Brain microvascular endothelial cell (primary cell): ENCODE results near the gene IFT43.

Source experiments
- DNase-seq: peaks from one replicate; pipeline ENCODE4 v3.0.0-alpha.2; 2020
- H3K27ac ChIP-seq: fragments of 250-450 bp; sonication (Bioruptor Pico); 2 replicates; pipeline ENCODE4 v1.5.1; 2020; ENCODE audit warnings: mild to moderate bottlenecking, moderate library complexity
- H3K27me3 ChIP-seq: fragments of 250-450 bp; sonication (Bioruptor Pico); replicated peaks from 2 replicates; pipeline ENCODE4 v1.5.1; 2020; ENCODE audit warnings: mild to moderate bottlenecking
- H3K36me3 ChIP-seq: fragments of 250-450 bp; sonication (Bioruptor Pico); replicated peaks from 2 replicates; pipeline ENCODE4 v1.5.1; 2020; ENCODE audit warnings: mild to moderate bottlenecking
- H3K4me3 ChIP-seq: 2 replicates; pipeline ENCODE4 v1.5.1; 2011; ENCODE audit warnings: low read depth, mild to moderate bottlenecking, control low read depth, low read length, moderate library complexity
- in situ Hi-C: cut with HindIII; loops from 2 replicates; pipeline ENCODE4 v1.10.0; 2017; ENCODE audit warnings: low sequenced_read_pairs, low pct_ligation_motif_present
- TF ChIP-seq, protein P1 (sequence below): IDR thresholded peaks from 2 replicates; pipeline ENCODE4 v1.5.1; 2011; ENCODE audit warnings: low read depth, mild to moderate bottlenecking, moderate library complexity, low read length, control low read depth, inconsistent platforms; ENCODE audit errors: missing control alignments

IFT43 gene

DNA sequence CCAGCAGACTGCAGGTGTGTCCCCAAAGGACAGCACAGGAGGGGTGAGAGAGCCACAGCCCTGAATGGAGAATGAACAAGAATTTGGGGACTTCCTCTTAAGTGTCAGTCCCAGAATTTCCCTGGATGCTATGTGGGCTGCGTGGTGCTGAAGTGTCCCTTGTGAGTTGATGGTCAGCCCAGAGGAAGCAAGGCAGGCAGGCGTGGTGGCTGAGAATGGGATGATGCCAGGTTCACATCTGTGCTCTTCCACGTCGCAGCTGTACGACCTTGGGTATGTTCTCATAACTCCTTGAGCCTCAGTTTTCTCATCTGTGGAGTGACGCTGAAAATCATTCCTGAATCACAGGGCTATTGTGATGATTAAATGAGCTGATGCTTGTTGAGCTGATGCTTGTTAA lies 104.0 kb downstream of the IFT43 start:
- H3K27me3 ChIP-seq = peaks cover 3% of the 10 kb centered on the region
- in situ Hi-C loops = no loop called here

DNA sequence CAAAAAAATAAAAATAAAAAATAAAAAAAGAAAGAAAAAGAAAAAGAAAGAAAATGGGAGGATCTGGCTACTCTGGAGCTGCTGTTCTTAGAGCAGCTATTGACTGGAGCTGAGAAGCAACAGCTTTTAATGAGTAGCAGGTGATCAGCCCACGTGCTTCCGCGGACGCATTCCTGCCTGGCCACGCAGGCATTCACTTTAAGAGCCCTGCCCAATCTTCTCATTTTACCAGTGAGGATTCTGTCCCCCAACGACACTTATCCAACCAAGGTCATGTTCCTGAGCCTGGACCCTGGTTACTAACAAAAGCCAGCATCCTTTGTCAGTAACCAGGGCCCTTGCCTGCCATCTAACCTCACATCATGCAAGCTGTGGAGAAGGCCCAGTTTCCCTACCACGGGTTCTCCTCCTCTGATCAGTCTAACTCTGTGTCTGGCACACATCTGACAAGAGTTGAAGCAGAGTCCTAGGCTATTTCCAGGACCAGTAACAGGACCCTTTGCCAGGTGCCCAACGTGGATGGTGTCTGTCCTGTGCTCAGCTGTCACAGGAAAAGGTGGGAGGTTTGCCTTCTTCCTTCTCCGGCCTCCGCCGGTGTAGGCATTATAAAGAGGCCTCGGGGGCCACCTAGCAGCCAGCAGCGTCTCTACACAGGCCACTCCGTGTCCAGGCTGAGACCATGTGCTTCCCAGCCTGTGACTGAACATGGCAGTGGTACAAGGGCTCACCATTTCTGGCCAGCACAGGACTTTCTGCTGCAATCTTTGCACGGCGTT lies 105.2 kb downstream of the IFT43 start:
- Histone ChIP-seq H3K36me3 (no peaks in the 10 kb centered on the region), H3K27ac (no peak overlapping the region), H3K4me3 (no peak overlapping the region), H3K27me3 (peaks cover 3% of the 10 kb centered on the region)
- DNase-seq = no peak
- in situ Hi-C loops = no loop called here
- TF ChIP-seq, protein P1, sequence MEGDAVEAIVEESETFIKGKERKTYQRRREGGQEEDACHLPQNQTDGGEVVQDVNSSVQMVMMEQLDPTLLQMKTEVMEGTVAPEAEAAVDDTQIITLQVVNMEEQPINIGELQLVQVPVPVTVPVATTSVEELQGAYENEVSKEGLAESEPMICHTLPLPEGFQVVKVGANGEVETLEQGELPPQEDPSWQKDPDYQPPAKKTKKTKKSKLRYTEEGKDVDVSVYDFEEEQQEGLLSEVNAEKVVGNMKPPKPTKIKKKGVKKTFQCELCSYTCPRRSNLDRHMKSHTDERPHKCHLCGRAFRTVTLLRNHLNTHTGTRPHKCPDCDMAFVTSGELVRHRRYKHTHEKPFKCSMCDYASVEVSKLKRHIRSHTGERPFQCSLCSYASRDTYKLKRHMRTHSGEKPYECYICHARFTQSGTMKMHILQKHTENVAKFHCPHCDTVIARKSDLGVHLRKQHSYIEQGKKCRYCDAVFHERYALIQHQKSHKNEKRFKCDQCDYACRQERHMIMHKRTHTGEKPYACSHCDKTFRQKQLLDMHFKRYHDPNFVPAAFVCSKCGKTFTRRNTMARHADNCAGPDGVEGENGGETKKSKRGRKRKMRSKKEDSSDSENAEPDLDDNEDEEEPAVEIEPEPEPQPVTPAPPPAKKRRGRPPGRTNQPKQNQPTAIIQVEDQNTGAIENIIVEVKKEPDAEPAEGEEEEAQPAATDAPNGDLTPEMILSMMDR = peak; percentile 33

More for the DNA sequence above, 104.0 kb downstream of the IFT43 start:
- H3K27ac ChIP-seq = no peak overlapping the region
- no peak overlapping the region for H3K4me3 ChIP-seq
- no peak for DNase-seq
- H3K36me3 ChIP-seq = no peaks in the 10 kb centered on the region
- TF ChIP-seq, protein P1 = no peak

- Histone ChIP-seq H3K27ac (no peak overlapping the region), H3K36me3 (no peaks in the 10 kb centered on the region), H3K27me3 (peaks cover 3% of the 10 kb centered on the region), H3K4me3 (no peak overlapping the region)
- no peak for DNase-seq
- in situ Hi-C loops = no loop called here
- TF ChIP-seq, protein P1 = no peak
Measured at GRCh38 chr14:76093077-76093476, 107.5 kb downstream of the IFT43 start.

- Histone ChIP-seq H3K27ac (no peak overlapping the region), H3K4me3 (no peak overlapping the region), H3K27me3 (no peaks in the 10 kb centered on the region), H3K36me3 (no peaks in the 10 kb centered on the region)
- no peak for DNase-seq
- TF ChIP-seq, protein P1 = no peak
- in situ Hi-C loops = no loop called here
Measured at GRCh38 chr14:76096257-76096656, 110.7 kb downstream of the IFT43 start.

- H3K27me3 ChIP-seq = no peaks in the 10 kb centered on the region
- in situ Hi-C loops = no loop called here
- no peaks in the 10 kb centered on the region for H3K36me3 ChIP-seq
- no peak overlapping the region for H3K27ac ChIP-seq
- TF ChIP-seq, protein P1 = no peak
- no peak overlapping the region for H3K4me3 ChIP-seq
- no peak for DNase-seq
Measured at GRCh38 chr14:76097547-76097946, 112.0 kb downstream of the IFT43 start.

DNA sequence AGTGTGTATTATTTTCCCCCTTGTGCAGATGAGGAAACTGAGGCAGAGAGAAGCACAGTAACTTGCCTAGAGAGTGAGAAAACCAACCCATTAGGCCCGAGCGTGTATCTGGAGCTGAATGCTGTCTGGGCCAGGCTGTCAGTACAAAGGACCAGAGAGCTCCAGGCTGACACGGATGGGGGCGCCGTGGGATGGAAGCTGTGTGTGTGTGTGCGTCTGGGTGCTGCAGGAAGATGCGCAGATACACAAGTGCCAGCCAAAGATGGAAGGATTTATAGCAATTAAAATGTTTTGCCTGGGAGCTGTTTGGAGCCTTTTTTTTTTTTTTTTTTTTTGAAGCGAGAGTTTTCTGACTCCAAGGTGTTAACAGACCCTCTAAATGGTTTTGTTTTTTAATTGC lies 112.5 kb downstream of the IFT43 start:
- in situ Hi-C loops = no loop called here
- no peaks in the 10 kb centered on the region for H3K27me3 ChIP-seq
- H3K4me3 ChIP-seq = no peak overlapping the region
- H3K27ac ChIP-seq = no peak overlapping the region
- TF ChIP-seq, protein P1 = no peak
- no peak for DNase-seq
- H3K36me3 ChIP-seq = no peaks in the 10 kb centered on the region
